Measurements from ENCODE around the gene AUTS2. TPM values are rescaled to one million over a fixed set of nuclear protein-coding genes. Genes with fewer than 3 reads are reported as not detected.
A peak's percentile ranks its signal among the peaks of the same experiment; 100 is the strongest.
"Not testable (repeated sequence)": the region's sequence is repeated elsewhere in the genome, so short reads cannot be mapped to it uniquely, and the experiment has no call there.

The AUTS2 gene
- total RNA-seq, 2 donors from 2014 or later = 43.4 to 52.9 TPM

DNA sequence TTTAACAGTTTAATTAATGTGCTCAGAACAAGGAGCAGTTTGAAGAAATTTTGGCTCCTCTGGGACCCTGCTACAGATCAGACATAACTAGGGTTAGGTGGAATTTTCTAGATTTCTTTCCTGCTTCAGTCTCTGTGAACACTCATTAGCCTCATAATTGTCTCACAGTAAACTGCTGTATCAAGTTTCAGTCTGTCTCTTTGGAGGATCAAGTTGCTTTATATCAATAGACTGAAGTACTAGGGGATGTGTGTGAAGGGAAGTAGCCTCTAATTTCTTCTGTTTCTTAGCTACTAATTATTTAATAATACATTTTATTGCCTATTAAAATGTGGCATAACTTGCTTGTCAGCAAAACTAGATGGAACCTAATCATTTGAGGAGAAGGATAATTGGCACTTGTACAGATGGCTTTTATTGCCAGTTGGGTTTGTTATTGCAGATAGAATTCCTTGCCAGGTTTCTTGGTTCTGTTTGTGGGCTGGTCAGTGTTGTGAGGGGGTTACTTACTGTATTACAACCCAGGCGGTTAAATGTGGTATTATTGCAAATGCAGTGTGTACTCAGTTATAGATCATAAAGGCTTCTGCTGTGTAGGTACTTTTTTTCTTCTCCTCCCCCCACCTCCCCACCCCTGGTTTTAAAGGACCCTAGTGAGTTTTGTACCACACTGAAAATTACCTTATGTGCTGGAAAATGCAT lies 758.0 kb downstream of the AUTS2 start:
- intact Hi-C loops (cut with DNase I) = no loop called here
- no peak for DNase-seq (ENCODE audit: low spot score)

DNA sequence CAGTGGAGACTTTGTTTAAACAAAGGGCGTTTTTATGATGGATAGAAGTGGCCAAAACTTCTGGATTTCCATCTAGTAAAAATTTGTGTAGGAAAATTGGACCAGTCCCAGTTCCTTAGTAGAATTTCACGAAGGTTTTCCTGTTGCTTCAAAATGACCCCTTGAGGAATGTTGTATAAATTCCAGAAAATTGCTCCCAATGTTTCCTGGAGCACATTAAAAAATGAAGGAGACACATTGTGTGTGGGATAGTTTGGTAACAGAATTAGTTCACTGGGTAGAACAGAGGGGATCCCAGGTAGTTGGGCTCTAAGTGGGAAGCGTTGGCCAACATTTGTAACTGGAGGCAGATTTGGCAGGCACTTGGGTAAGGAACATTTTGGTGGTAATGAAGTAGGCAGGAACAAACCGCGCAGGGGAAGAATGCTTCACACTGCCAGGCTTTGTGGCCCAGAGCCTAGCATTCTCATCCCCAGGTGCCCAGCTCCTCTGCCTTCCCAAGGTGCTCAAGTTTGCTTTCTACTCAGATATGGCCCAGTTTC lies 758.6 kb downstream of the AUTS2 start:
- intact Hi-C loops (cut with DNase I) = no loop called here
- DNase-seq (ENCODE audit: low spot score) = no peak

DNA sequence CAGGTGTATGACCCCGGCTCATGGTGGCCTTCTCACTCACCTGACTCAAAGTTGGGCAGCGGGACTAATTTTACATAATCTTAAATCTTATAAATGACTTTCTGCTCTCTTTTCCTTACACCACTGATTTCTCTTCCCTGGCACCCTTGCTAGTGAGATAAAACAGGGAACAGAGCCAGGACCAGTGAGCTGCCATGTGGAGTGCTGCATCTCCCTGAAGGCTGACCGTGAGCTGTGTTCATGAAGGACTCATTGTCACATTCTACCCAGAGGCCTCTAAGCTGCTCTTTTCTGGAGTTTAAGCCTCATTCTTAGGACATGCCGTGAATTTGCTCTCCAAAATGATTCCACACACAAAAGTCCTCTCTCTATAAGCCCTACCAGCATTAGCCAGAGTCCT lies 762.3 kb downstream of the AUTS2 start:
- intact Hi-C loops (cut with DNase I) = no loop called here
- no peak for DNase-seq (ENCODE audit: low spot score)

DNA sequence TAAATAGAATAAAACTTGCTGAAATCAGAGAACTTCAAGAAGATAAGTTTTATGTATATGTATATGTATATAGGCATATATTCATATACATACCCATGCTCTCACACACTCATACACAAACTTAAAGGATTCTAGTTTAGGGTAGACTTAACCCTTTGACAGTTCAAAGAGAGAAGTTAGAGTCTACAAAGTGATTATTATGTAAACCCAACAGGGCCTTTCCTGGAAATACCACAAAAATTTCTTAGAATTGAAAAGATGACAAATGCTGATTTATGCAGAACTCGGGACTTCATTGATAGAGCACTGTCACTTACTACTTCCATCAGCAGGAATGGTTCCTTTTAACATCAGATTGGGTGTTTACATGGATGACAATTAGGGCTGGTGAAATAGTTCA lies 763.5 kb downstream of the AUTS2 start:
- DNase-seq (ENCODE audit: low spot score) = no peak
- intact Hi-C loops (cut with DNase I) = no loop called here

DNA sequence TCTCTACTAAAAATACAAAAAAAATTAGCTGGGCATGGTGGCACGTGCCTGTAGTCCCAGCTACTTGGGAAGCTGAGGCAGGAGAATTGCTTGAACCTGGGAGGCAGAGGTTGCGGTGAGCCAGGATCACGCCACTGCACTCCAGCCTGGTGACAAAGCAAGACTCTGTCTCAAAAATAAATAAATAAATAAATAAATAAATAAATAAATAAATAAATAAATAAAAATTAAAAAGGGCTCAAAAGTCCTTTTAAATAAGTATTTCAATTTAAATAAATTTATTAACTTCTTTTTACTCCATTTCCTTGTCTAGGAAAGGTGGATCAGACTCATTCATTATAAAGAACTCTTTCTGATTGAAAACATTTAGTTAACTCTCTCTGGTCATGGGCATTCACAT lies 766.1 kb downstream of the AUTS2 start:
- peak; percentile 53 for DNase-seq (ENCODE audit: low spot score)
- intact Hi-C loops (cut with DNase I) = not testable (repeated sequence)

DNA sequence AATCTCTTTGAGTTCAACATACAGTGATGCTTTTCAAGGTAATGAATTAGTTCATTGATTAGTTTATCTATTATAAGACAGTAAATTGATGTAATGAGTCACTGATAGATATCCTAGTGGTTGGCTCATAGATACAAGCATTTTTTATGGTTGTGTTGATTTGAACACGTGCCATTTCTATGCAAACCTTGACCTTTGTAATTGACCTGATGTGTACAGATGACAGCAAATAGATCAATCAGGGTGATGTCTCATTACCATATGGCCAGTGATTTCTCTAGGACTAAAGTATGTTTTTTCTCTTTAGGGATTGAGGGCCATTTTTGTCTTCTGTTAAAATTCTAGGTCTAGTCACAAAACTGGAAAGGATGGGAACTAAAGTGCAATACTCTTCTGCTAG lies 773.4 kb downstream of the AUTS2 start:
- intact Hi-C loops (cut with DNase I) = no loop called here
- no peak for DNase-seq (ENCODE audit: low spot score)

DNA sequence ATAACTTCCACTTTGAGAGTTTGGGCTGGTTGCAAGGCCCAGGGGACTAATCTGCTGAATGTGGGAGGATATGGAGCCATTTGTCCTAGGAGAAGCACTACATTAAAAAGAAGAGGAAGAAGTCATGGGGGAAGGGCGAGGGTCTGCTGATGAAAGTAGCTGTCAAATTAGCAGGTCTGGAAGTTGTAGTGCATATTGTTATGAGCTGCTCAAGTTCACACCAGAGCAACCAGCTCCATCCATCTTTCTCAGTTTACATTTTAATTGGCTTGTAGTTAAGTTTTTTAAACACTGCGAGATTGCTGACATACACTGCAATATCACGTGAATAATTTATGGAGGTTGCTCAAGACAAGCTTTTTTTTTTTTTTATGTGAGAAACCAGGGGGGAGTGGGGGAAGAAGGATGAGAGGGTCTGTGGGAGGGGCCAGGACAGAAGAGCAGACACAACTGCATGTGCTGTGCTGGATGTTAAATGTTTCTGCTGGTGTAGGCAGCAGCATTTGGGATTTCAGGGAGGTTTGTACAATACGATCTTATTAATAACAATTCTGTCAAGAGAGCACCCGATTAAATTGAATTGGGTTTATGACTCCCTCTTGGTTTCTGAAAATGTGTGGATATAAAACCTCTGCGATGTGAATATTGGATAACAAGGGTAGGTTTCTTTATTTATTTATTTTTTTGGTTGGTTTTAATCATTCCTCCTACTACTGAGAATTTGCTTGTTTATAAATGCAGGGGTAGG lies 774.7 kb downstream of the AUTS2 start:
- DNase-seq (ENCODE audit: low spot score) = no peak

DNA sequence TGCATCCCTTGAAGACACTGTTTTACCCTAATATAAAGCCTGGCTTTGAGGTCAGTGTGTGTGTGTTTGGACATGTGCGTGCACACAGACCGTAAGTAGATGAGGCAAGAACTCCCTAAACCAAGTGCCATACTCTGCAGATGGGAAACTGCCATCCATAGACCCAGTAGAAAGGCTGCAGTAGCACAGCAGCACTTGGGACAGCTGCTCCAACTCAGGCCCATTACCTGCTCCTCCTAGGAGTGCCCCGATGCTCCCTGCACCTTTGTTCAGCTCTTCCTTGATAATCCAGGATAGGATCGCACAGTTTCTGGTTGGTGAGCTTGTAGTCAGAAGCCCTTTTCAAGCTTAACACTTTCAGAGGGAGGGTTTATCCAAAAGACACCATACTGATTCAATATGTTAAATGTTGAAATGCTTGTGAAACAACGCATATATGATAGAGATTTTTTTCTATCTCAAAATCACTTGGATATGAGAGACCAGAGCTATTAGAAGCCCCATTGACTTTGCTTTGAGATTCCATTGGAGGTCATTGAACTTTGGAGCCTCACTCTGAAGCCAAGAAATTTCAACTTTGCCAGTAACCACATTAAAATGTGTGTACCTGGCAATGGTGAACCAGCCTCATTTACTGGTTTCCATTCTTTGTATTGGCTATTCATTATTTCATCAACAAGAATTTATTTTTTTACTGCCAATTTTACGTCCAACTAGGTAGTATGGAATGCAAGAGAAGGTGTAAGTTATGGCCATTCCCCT lies 776.7 kb downstream of the AUTS2 start:
- peak; percentile 51 for DNase-seq (ENCODE audit: low spot score)
- intact Hi-C loops (cut with DNase I) = no loop called here

More for the DNA sequence above, 774.7 kb downstream of the AUTS2 start:
- intact Hi-C loops (cut with DNase I) = no loop called here

DNA sequence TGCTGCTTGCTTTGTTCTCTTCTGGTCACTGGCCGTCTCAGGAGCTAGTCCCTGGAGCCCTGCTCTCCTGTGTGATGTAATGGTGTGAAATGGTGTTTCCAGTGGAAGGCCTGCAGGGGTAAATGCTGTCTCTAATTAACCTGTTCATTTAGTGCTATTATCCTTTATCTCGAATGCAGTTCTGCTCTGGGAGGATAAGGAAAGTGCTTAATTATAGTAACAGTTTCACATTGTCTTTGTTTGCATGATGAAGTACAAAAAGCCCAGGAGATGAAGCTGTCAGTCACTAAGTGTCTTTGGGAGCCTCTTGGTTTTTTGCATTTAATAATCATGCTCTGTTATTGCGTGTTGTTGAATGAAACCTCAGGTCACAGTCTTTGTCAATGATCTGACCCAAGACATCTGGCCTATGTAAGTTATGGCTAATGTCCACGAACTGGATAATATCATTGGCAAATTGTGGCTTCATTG lies 778.3 kb downstream of the AUTS2 start:
- DNase-seq (ENCODE audit: low spot score) = no peak
- intact Hi-C loops (cut with DNase I) = no loop called here

DNA sequence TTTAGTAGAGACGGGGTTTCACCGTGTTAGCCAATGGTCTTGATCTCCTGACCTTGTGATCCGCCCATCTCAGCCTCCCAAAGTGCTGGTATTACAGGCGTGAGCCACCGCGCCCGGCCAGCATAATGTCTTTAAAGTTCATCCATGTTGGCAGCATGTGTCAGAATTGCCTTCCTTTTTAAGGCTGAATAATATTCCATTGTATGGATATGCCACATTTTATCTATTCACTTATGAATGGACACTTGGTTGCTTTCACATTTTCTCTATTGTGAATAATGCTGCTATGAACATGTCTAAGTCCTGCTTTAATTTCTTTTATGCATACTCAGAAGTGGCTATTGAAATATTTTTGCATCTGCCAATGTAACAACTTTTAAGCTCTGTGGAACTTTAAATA lies 779.7 kb downstream of the AUTS2 start:
- no peak for DNase-seq (ENCODE audit: low spot score)
- intact Hi-C loops (cut with DNase I) = no loop called here

DNA sequence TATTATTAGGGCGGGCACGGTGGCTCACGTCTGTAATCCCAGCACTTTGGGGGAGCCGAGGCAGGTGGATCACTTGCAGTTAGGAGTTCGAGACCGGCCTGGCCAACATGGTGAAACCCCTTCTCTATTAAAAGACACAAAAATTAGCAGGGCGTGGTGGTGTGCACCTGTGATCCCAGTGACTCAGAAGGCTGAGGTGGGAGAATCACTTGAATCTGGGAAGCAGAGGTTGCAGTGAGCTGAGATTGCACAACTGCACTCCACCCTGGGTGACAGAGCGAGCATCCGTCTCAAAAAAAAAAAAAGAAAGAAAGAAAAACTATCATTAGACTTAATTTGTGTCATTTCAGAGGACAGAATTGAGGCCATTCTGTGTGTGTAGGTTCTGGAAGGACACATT lies 780.9 kb downstream of the AUTS2 start:
- no peak for DNase-seq (ENCODE audit: low spot score)
- intact Hi-C loops (cut with DNase I) = no loop called here

DNA sequence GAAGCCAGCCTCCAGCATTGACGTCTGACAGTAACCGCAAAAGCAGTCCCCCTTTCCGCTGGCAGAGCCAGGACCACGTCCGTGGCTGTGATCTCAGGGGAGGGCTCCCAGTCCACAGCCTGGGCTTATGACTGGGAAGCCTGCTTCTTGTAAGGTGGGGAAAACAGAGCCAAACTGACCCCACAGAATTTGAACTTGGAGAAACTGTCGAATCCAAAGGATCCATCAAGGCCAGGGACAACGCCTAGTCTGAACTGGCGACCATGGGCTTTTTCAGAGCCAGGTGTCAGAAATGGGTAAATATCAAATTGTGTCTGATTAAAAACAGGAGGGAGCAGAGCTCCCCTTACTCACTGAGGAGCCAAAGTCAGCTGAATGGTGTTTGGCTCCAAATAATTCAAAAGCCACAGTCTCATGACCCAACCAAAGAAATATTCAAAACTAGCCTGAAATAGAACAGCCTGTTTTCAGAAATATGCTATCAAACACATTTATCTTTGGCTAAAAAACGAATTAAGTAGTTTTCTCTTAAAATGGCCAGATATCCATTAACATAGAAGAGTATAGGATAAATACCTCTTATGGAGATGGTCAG lies 782.2 kb downstream of the AUTS2 start:
- intact Hi-C loops (cut with DNase I) = no loop called here
- peak; percentile 93 for DNase-seq (ENCODE audit: low spot score)

DNA sequence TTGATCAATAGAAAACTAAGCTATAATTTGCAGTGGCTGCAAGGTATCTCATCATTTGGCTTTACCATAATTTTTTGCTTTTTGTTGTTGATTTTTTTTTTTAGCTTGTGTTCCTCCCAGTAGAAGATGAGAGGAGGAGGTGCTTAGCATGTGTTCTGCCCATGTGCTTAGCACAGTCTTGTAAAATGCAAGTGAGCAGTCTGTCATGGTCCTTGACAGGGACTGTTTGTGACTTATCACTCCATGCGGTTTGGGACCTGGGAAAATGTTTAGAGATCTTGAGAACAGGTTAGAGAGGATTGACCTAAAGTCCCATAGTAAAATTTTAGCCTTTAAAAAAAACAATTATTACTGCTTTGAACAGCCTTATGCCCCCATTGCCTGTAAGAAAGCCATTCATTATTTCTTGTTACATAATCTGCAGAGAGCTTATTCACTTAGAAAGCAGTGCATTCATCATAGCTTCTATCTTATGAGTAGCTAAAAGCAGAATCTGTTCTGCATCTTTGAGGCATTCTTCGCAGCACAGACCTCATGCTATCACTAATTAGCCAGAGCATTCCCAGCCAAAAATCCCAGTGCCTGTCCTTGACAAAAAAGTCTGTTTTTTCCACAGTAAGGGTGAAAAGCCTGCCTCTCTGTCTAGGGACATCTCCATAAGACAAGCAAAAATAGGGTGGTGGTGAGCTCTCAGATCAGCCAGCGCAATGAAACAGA lies 784.9 kb downstream of the AUTS2 start:
- intact Hi-C loops (cut with DNase I) = no loop called here
- DNase-seq (ENCODE audit: low spot score) = no peak

DNA sequence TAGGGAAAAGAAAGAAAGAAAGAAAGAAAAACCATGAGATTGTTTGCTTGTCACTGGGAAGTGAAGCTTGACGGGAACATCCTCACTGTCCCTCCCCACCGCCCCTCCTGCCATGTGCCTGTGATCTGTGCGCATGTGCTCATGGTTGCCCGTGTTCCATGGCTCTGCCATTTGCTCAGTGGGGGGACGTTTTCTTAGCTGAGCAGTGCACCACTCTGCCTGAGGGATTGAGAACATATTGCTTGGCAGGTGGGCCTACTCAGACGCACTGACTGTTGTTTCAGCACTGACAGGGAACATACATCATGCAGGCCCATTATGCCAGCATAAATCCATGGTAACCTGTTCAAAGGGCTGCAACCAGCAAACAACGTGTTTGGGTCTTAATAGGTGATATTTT lies 785.7 kb downstream of the AUTS2 start:
- intact Hi-C loops (cut with DNase I) = no loop called here
- no peak for DNase-seq (ENCODE audit: low spot score)

DNA sequence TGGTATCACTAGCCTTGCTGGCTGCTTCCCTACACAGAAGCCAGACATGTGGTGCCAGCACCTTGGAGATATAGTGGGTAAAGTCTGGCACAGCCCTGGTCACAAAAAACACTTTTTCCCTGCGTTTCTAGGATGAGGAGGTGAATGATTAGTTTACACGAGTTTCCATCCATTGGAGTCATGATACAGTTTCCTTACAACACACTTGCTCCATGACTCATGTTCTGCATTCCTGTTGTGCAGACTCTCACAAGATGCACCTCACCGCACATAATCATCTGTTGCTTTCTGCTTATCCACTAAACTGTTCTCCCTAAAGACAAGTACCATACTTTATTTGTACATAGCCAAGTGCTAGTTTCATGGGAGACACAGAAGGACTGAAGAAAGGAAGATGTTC lies 786.6 kb downstream of the AUTS2 start:
- intact Hi-C loops (cut with DNase I) = no loop called here

DNA sequence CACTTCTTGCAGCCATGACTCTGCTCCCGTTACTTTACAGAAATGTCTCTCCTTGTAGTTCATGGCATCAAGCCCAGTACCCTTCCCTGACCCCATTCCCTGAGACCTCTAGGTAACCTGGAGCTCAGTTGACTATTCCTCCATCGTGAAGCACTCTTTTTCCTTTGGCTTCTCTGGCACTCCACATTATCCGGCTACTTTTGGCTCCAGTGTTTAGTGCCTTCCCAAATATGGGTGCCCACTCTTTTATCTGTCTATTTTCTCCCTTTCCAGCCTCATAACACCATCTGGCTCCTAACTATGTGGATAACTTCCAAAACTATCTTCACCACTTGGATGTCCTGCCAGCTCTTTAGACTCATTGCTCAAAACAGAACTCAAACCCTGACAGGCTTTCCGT lies 788.9 kb downstream of the AUTS2 start:
- no peak for DNase-seq (ENCODE audit: low spot score)
- intact Hi-C loops (cut with DNase I) = no loop called here

More for the DNA sequence above, 786.6 kb downstream of the AUTS2 start:
- no peak for DNase-seq (ENCODE audit: low spot score)

DNA sequence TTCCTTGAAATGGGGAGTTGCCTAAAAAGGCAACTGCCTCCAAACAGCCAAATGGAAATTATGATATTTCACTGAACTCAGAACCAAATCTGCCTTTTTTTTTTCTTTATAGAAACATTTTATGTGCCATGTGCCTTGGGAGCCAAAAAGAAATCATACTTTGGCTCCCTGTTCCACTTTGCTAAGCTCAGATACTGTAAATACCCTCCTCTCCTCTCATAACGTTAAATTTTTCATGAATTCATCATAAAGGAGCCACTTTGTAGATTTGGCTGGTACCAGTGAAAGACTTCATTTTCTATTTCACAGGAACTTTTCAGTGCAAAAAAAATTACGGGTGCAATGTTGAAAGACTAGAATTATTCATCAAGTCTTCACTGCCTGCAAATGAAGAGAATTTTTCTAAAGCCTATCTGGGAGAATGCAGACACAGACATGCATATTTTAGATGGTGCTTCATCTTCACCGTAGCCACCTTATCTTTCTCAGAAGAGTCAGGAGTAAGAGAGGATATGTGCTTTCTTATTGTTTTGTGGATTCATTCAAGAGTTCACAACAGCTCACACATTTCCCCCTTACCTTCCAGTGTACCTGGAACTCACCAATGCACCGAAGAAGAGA lies 791.4 kb downstream of the AUTS2 start:
- intact Hi-C loops (cut with DNase I) = no loop called here
- no peak for DNase-seq (ENCODE audit: low spot score)

DNA sequence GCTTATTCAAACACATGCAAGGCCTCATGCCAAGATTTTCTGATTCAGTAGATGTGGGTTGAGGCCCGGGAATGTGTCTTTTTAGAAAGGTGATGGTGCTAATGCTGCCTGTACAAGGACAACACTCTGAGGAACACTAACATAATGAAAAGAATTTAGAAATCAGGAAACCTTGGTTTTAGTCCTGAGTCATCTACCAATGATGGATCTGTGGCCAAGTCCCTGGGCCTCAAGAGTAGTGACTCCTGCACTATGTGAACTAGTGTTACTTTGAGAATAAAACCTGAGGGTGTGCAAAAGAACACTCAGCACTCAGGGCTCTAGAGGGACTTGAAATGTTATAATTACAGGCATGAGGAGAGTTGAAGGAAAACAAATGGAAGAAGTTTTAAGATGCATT lies 792.0 kb downstream of the AUTS2 start:
- intact Hi-C loops (cut with DNase I) = no loop called here
- DNase-seq (ENCODE audit: low spot score) = no peak

Measured in posterior vena cava (tissue), 2 donors.